T-cell (primary cell): ENCODE measurements around the gene LHPP. TPM values are rescaled to one million over a fixed set of nuclear protein-coding genes. Genes with fewer than 3 reads are reported as not detected.

ENCODE experiments used
- ATAC-seq, 4 experiments: fragments of 200-7000 bp in 3 of 4; fragments of 150-1000 bp in 1 of 4; cut with Tn5 transposase; replicated peaks in 1 of 4; 1 replicate in 3 of 4; 2 replicates in 1 of 4; pipeline ENCODE4 v1.10.0; 2021; ENCODE audit warnings: moderate library complexity in 3 of 4, mild to moderate bottlenecking in 2 of 4, moderate number of reproducible peaks in 1 of 4
- CTCF ChIA-PET, 2 donors: fragments of 300-600 bp; sonication (Branson Sonifier 250); formaldehyde crosslinking; loops; one replicate each; lab custom pipeline; 2022; ENCODE audit warnings: antibody characterized with exemption in 2 of 2; lab: Charles Lee
- POLR2A ChIA-PET, 2 donors: fragments of 300-600 bp; sonication (Branson Sonifier 250); formaldehyde crosslinking; loops; one replicate each; lab custom pipeline; 2022; ENCODE audit warnings: antibody characterized with exemption in 2 of 2; lab: Charles Lee
- DNase-seq, 35 experiments: peaks; one replicate each; pipeline versions ENCODE4 v3.0.0 to v3.0.0-alpha.2; 2013 to 2023
- H3K27ac ChIP-seq: one replicate; pipeline ENCODE4 v1.5.1; 2013; ENCODE audit warnings: low read length
- H3K27me3 ChIP-seq, 2 experiments: replicated peaks in 1 of 2; 1 replicate in 1 of 2; 2 replicates in 1 of 2; pipeline versions ENCODE4 v1.6.1 to v1.7.0; 2013; ENCODE audit warnings: low read length in 1 of 2, mixed read lengths in 1 of 2; ENCODE audit not compliant: control insufficient read depth in 2 of 2, insufficient read depth in 2 of 2; ENCODE audit errors: extremely low read depth in 1 of 2
- H3K36me3 ChIP-seq, 2 donors: 1 replicate in 1 of 2; 2 replicates in 1 of 2; pipeline versions ENCODE4 v1.6.1 to v1.7.0; 2013; ENCODE audit warnings: low read length in 1 of 2; ENCODE audit not compliant: control insufficient read depth in 2 of 2, insufficient read depth in 1 of 2; ENCODE audit errors: extremely low read depth in 1 of 2
- H3K4me1 ChIP-seq, 2 experiments: 1 replicate in 1 of 2; 2 replicates in 1 of 2; pipeline versions ENCODE4 v1.6.1 to v1.7.0; 2013; ENCODE audit warnings: low read length in 2 of 2, mixed read lengths in 1 of 2; ENCODE audit not compliant: insufficient read depth in 2 of 2, control insufficient read depth in 1 of 2; ENCODE audit errors: extremely low read depth in 1 of 2
- H3K4me3 ChIP-seq, 2 donors: 1 replicate in 1 of 2; 2 replicates in 1 of 2; pipeline versions ENCODE4 v1.5.1 to v1.7.0; 2013; ENCODE audit warnings: mild to moderate bottlenecking in 2 of 2, low read length in 1 of 2, moderate library complexity in 1 of 2; ENCODE audit not compliant: control insufficient read depth in 1 of 2; ENCODE audit errors: extremely low read depth in 1 of 2
- H3K9me3 ChIP-seq: 2 replicates; pipeline ENCODE4 v1.7.0; 2013
- H3K27ac Mint-ChIP-seq, 2 donors: one replicate each; pipeline ENCODE4 v1.8.0; 2020 to 2021; ENCODE audit warnings: mild to moderate bottlenecking in 2 of 2, mixed read lengths in 2 of 2
- H3K27me3 Mint-ChIP-seq, 2 donors: one replicate each; pipeline ENCODE4 v1.8.0; 2021 to 2022; ENCODE audit warnings: mixed read lengths in 2 of 2
- H3K36me3 Mint-ChIP-seq: one replicate; pipeline ENCODE4 v1.8.0; 2021; ENCODE audit warnings: mixed read lengths
- H3K4me1 Mint-ChIP-seq, 3 donors: one replicate each; pipeline ENCODE4 v1.8.0; 2020 to 2022; ENCODE audit warnings: mixed read lengths in 3 of 3, mild to moderate bottlenecking in 1 of 3
- H3K4me3 Mint-ChIP-seq, 3 donors: one replicate each; pipeline ENCODE4 v1.8.0; 2020 to 2022; ENCODE audit warnings: mild to moderate bottlenecking in 3 of 3, mixed read lengths in 3 of 3, moderate library complexity in 3 of 3
- H3K9me3 Mint-ChIP-seq, 3 donors: one replicate each; pipeline ENCODE4 v1.8.0; 2020 to 2022; ENCODE audit warnings: mixed read lengths in 3 of 3
- WGBS: methylation state at CpG from one replicate; pipeline ENCODE4 v1.1.5; 2013; ENCODE audit warnings: missing lambda C conversion rate; ENCODE audit not compliant: insufficient coverage; 5-methylcytosine and 5-hydroxymethylcytosine counted together
- total RNA-seq, 35 experiments: library from RNA in 6 of 35; stranded (reverse) in 6 of 35; fragments of 120-200 nt in 1 of 35; gene quantifications; one replicate each; pipeline versions ENCODE4 v1.2.1 to v1.2.4 and lab custom pipeline; 2013 to 2026

LHPP gene
- total RNA-seq, 5 donors from 2014 or later (not counting 1 experiment from before 2014, with no cell fraction given): 13.2 to 27.4 (median 22.3) TPM

DNA sequence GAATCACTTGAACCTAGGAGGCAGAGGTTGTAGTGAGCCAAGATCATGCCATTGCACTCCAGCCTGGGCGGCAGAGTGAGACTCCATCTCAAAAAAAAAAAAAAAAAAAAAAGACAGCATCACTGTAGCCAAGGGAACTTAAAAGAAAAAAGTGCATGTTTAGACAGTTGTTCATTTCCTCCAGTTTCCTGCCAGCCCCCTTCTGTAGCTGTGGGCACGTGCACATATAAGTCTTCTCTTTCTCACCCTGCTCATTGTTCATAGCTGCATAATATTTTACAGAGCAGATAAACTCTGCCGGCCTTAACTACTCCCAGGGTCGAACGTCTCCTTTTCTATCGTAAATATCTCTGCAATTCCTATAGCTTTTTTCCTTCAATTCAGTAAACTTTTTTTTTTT, 132.6 kb downstream of the LHPP start:
- Mint-ChIP-seq H3K4me3 (no peak overlapping the region), H3K4me1 (peaks cover 0 to 13% (median 11%) of the 10 kb centered on the region in 3 donors), H3K27me3 (no peaks in the 10 kb centered on the region), H3K27ac (no peak overlapping the region), H3K36me3 (peaks cover 13% of the 10 kb centered on the region), H3K9me3 (peaks cover 0 to 5% (median 3%) of the 10 kb centered on the region in 3 donors)
- Histone ChIP-seq H3K4me1 (no peaks in the 10 kb centered on the region), H3K27me3 (peaks cover 0 to 2% of the 10 kb centered on the region in 2 experiments), H3K36me3 (peaks cover 0 to 12% of the 10 kb centered on the region in 2 donors), H3K4me3 (no peak overlapping the region), H3K9me3 (no peaks in the 10 kb centered on the region), H3K27ac (no peak overlapping the region)
- WGBS: 60% methylated on average over 1 of the region's 6 CpGs
- CTCF ChIA-PET: interaction anchor here in 1 of 2 donors (0.7 kb wide), 2 partner anchors 145 to 215 kb away, joined by 3 to 4 read pairs; no protein-coding TSS in a partner anchor
- DNase-seq (no peak), ATAC-seq (no peak)
- POLR2A ChIA-PET: no interaction called here

DNA sequence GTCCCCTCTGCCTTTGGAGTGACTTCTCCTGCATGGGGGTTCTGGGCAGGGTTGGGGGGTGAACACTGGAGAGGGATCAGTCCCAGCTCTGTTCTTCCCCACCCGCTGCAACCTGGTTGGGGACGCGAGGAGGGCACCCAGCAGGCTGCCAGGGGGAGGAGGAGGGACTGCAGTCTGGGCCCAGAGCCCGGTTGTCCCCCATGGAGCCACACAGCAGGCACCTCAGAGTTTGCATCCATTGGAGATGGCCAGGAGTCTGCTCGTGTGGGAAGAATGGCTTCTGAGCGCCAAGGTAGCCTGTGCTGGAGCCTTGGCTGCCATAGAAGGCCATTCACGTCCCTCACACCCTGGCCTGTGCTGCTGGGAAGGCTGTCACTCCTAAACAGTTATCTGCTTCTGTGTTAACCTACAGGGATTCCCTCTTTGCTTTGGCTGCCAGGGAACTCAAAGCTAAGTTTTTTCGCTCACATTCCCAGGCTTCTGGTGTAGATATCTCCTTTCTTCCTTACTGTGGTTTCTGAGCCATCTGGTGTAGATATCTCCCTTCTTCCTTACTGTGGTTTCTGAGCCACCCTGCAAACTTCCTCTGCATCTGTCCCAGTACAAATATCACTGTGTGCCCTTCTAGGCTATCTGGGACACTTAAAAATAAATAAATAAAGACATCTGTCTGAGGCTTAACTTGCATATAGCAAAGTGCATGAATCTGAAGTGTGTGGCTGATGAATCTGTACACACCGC, 133.7 kb downstream of the LHPP start:
- Histone ChIP-seq H3K4me1 (no peaks in the 10 kb centered on the region), H3K36me3 (peaks cover 0 to 12% of the 10 kb centered on the region in 2 donors), H3K4me3 (no peak overlapping the region), H3K27ac (no peak overlapping the region), H3K9me3 (no peaks in the 10 kb centered on the region), H3K27me3 (peaks cover 0 to 2% of the 10 kb centered on the region in 2 experiments)
- 94% methylated on average over 8 of the region's 9 CpGs for WGBS
- ATAC-seq (no peak), DNase-seq (no peak)
- H3K27ac Mint-ChIP-seq: no peak overlapping the region
- peaks cover 0 to 5% (median 3%) of the 10 kb centered on the region in 3 donors for H3K9me3 Mint-ChIP-seq
- CTCF ChIA-PET: interaction anchor here in 1 of 2 donors (0.7 kb wide), 1 partner anchor 216 kb away, joined by 4 read pairs; no protein-coding TSS in a partner anchor
- H3K27me3 Mint-ChIP-seq: no peaks in the 10 kb centered on the region
- H3K36me3 Mint-ChIP-seq: peaks cover 13% of the 10 kb centered on the region
- peaks cover 0 to 14% (median 13%) of the 10 kb centered on the region in 3 donors for H3K4me1 Mint-ChIP-seq
- POLR2A ChIA-PET: no interaction called here
- H3K4me3 Mint-ChIP-seq: no peak overlapping the region

DNA sequence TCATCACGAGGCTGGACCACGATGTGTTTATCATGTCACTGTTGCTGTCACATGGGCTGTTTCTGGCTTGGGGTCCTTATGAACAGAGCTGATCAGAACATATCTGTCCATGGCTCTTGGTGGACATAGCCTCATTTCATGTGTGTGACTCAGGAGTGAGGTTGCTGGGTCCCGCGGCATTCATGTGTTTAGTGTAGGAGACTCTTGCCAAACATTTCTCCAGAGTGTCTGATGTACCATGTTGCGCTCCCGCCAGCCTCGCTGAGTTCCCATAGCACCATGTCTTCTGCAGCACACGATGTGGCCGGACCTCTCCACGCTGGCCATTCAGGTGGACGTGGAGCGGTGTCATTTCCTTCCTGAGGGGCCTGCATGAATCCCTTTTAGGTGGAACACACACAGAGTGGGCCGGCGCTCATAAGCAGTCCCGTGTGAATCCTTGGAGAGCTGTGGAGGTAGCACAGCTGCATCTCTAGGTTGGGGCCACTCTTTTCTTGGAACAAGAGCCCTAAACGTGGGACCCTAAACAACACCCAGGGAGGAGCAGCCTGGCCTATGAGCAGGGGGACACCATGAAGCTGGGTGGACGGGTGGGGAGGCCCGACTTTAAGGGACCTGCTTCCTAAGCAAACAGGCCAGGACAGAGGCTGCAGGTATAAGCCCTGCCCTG, 134.6 kb downstream of the LHPP start:
- Histone ChIP-seq H3K36me3 (peaks cover 0 to 12% of the 10 kb centered on the region in 2 donors), H3K4me3 (no peak overlapping the region), H3K27ac (no peak overlapping the region), H3K4me1 (no peaks in the 10 kb centered on the region), H3K27me3 (peaks cover 0 to 2% of the 10 kb centered on the region in 2 experiments), H3K9me3 (no peaks in the 10 kb centered on the region)
- Mint-ChIP-seq H3K9me3 (peaks cover 0 to 5% (median 3%) of the 10 kb centered on the region in 3 donors), H3K4me1 (peaks cover 0 to 20% (median 13%) of the 10 kb centered on the region in 3 donors), H3K27ac (no peak overlapping the region), H3K36me3 (peaks cover 7% of the 10 kb centered on the region), H3K4me3 (no peak overlapping the region), H3K27me3 (no peaks in the 10 kb centered on the region)
- WGBS: 84% methylated on average over 18 of the region's 18 CpGs
- ATAC-seq (no peak), DNase-seq (no peak)
- ChIA-PET POLR2A (interaction anchor here in 1 of 2 donors (0.6 kb wide), 1 partner anchor 153 kb away, joined by 3 read pairs; no protein-coding TSS in a partner anchor), CTCF (no interaction called here)

DNA sequence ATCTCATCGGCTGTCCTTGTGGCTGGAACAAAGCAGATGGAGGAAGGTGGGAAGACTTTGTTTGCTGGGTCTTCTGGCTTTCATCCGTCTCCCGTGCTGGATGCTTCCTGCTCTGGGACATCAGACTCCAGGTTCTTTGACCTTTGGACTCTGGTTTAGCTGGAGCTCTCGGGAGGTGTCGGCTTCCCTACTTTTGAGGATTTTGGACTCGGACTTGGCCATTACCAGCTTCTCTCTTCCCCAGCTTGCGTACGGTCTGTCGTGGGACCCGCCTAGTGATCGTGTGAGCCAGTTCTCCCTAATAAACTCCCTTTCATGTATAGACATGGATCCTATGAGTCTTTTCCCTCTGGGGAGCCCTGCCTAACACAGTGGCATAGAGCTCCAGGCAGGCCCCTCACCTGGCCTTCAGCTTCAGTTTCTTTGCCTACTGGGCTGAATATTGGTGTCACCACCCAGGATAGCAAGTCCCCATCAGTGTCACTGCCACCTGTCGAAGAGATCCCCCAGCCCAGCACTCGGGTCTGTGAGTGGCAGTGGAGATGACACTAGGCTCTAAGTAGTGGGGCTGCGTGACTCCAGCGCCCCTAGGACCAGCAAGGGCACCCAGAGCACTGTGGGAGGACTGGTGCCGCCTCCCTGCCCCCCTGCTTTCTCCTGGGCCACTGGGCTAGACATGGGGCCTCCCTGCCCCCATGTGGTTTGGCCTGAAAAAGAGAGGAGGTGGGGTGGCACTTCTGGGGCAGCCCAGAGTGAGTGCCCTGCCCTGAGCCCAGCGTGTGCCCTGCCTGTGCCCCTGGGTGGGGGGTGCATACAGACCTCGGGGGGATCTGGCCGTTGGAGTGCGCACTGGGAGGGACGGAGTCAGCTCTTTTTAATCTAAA, 135.6 kb downstream of the LHPP start:
- peaks cover 0 to 22% (median 13%) of the 10 kb centered on the region in 3 donors for H3K4me1 Mint-ChIP-seq
- Histone ChIP-seq H3K36me3 (peaks cover 0 to 8% of the 10 kb centered on the region in 2 donors), H3K4me3 (no peak overlapping the region), H3K27me3 (peaks cover 0 to 2% of the 10 kb centered on the region in 2 experiments), H3K4me1 (no peaks in the 10 kb centered on the region), H3K27ac (no peak overlapping the region), H3K9me3 (no peaks in the 10 kb centered on the region)
- DNase-seq: no peak
- ChIA-PET POLR2A (interaction anchor here in 1 of 2 donors (0.6 kb wide), 1 partner anchor 152 kb away, joined by 3 read pairs; no protein-coding TSS in a partner anchor), CTCF (no interaction called here)
- H3K9me3 Mint-ChIP-seq: no peaks in the 10 kb centered on the region
- 84% methylated on average over 15 of the region's 21 CpGs for WGBS
- H3K27ac Mint-ChIP-seq: no peak overlapping the region
- ATAC-seq: no peak
- no peak overlapping the region for H3K4me3 Mint-ChIP-seq
- H3K36me3 Mint-ChIP-seq: no peaks in the 10 kb centered on the region
- no peaks in the 10 kb centered on the region for H3K27me3 Mint-ChIP-seq

DNA sequence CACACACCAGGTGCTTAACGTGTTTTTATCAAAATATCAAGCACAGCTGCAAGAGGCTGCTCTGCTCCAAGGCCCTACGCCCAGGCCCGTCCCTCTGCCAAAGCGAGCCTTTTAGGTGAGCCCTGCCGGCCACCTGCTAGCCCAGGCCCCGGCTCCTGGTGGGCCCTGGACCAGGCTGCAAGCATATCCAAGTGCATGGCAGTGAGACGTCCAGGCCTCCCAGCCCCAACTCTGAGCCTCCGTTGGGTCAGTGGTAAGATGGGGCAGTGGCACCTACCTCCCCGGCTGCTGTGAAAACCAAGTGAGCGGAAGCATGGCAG, 136.2 kb downstream of the LHPP start:
- H3K27ac Mint-ChIP-seq: no peak overlapping the region

DNA sequence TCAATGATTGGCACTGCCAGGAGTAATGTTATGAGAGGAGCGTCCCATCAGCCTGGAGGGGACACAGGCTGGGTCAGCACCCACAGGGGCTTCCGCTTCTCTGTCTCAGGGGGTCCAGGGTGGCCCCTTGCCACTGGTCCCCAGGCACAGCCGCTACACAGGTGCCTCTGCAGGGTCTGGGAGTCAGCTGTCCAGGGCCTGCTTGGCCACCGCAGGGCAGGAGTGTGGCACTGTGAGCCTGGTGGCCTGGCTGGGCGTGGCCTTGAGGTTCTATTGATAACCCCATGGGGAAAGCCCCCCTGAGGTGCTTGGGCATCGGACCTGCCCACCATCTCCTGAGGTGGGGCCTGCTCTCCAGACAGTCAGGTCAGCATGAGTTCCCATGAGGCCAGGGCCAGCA, 136.6 kb downstream of the LHPP start:
- 95% methylated on average over 5 of the region's 6 CpGs for WGBS
- no peak for DNase-seq
- POLR2A ChIA-PET: no interaction called here
- Mint-ChIP-seq H3K4me3 (no peak overlapping the region), H3K27me3 (no peaks in the 10 kb centered on the region), H3K9me3 (no peaks in the 10 kb centered on the region), H3K27ac (no peak overlapping the region), H3K36me3 (no peaks in the 10 kb centered on the region), H3K4me1 (peaks cover 0 to 22% (median 13%) of the 10 kb centered on the region in 3 donors)
- Histone ChIP-seq H3K36me3 (peaks cover 0 to 4% of the 10 kb centered on the region in 2 donors), H3K4me1 (no peaks in the 10 kb centered on the region), H3K4me3 (no peak overlapping the region), H3K27ac (no peak overlapping the region), H3K9me3 (no peaks in the 10 kb centered on the region), H3K27me3 (peaks cover 0 to 2% of the 10 kb centered on the region in 2 experiments)
- no peak for ATAC-seq
- CTCF ChIA-PET: no interaction called here

More for the DNA sequence above, 136.2 kb downstream of the LHPP start:
- ChIA-PET CTCF (no interaction called here), POLR2A (no interaction called here)
- no peaks in the 10 kb centered on the region for H3K4me1 ChIP-seq
- H3K27me3 ChIP-seq: peaks cover 0 to 2% of the 10 kb centered on the region in 2 experiments
- no peak for ATAC-seq
- peaks cover 0 to 4% of the 10 kb centered on the region in 2 donors for H3K36me3 ChIP-seq
- Mint-ChIP-seq H3K4me3 (no peak overlapping the region), H3K36me3 (no peaks in the 10 kb centered on the region), H3K4me1 (peaks cover 0 to 22% (median 13%) of the 10 kb centered on the region in 3 donors), H3K9me3 (no peaks in the 10 kb centered on the region), H3K27me3 (no peaks in the 10 kb centered on the region)
- no peaks in the 10 kb centered on the region for H3K9me3 ChIP-seq
- H3K4me3 ChIP-seq: no peak overlapping the region
- DNase-seq: no peak
- 86% methylated on average over 9 of the region's 10 CpGs for WGBS
- H3K27ac ChIP-seq: no peak overlapping the region
